SU-DHL-6 (cell line): ENCODE measurements around the gene ATG101.

Experiments
- H2AFZ ChIP-seq: fragments of 200-600 bp; sonication (generic); 2 replicates; pipeline ENCODE4 v1.6.1; 2014; ENCODE audit warnings: low read depth, mild to moderate bottlenecking, moderate library complexity, mixed read lengths, antibody characterized with exemption, low read length; ENCODE audit not compliant: severe bottlenecking
- H3F3A ChIP-seq: fragments of 200-600 bp; shearing (Covaris generic); 2 replicates; pipeline ENCODE4 v1.6.0; 2016; ENCODE audit warnings: antibody characterized with exemption, mild to moderate bottlenecking; ENCODE audit not compliant: insufficient read depth
- H3K27ac ChIP-seq: fragments of 200-600 bp; sonication (generic); 2 replicates; pipeline ENCODE4 v1.5.1; 2016; ENCODE audit warnings: low read depth, mild to moderate bottlenecking, low read length, moderate library complexity, mixed read lengths
- H3K27me3 ChIP-seq: fragments of 200-600 bp; sonication (generic), shearing (Covaris generic); 2 replicates; pipeline ENCODE4 v1.6.0; 2014; ENCODE audit warnings: mild to moderate bottlenecking, low read length
- H3K36me3 ChIP-seq: fragments of 200-600 bp; sonication (generic); 2 replicates; pipeline ENCODE4 v1.6.1; 2014; ENCODE audit warnings: mild to moderate bottlenecking, low read length, mixed read lengths
- H3K4me2 ChIP-seq: fragments of 300-600, 200-600 bp; shearing (Covaris generic), sonication (generic); 2 replicates; pipeline ENCODE4 v1.6.0; 2014; ENCODE audit warnings: low read length, low read depth, mild to moderate bottlenecking; ENCODE audit not compliant: poor library complexity, severe bottlenecking
- H3K4me3 ChIP-seq: fragments of 200-600 bp; sonication (generic); 2 replicates; pipeline ENCODE4 v1.5.1; 2014; ENCODE audit warnings: antibody characterized with exemption, low read length, mild to moderate bottlenecking, mixed read lengths; ENCODE audit not compliant: insufficient read depth, poor library complexity, severe bottlenecking
- H3K79me2 ChIP-seq: fragments of 200-600 bp; sonication (generic); 2 replicates; pipeline ENCODE4 v1.6.1; 2014; ENCODE audit warnings: mild to moderate bottlenecking, low read length, moderate library complexity; ENCODE audit not compliant: insufficient read depth
- H3K9ac ChIP-seq: fragments of 200-600 bp; sonication (generic); 2 replicates; pipeline ENCODE4 v1.7.0; 2014; ENCODE audit warnings: mild to moderate bottlenecking, low read length
- H3K9me2 ChIP-seq: fragments of 200-600 bp; sonication (generic); replicated peaks from 2 replicates; pipeline ENCODE4 v1.6.1; 2014; ENCODE audit warnings: low read length; ENCODE audit not compliant: insufficient read depth
- H3K9me3 ChIP-seq: fragments of 200-600 bp; sonication (generic); 2 replicates; pipeline ENCODE4 v1.6.1; 2014; ENCODE audit warnings: low read length, mixed read lengths; ENCODE audit not compliant: insufficient read depth
- H4K20me1 ChIP-seq: fragments of 200-600 bp; sonication (generic); 2 replicates; pipeline ENCODE4 v1.6.1; 2014; ENCODE audit warnings: low read depth, mild to moderate bottlenecking, antibody characterized with exemption, low read length, moderate library complexity, mixed read lengths
- EZH2phosphoT487 ChIP-seq: fragments of 200-600 bp; sonication (generic), shearing (Covaris generic); conservative IDR thresholded peaks from 2 replicates; pipeline ENCODE4 v1.6.1; 2018; ENCODE audit warnings: mild to moderate bottlenecking, antibody characterized with exemption, low read length, moderate library complexity, mixed read lengths
- TF ChIP-seq, protein P1 (sequence below): fragments of 200-600 bp; sonication (generic); IDR thresholded peaks from one replicate; pipeline ENCODE4 v1.5.1; 2017; ENCODE audit warnings: antibody characterized with exemption, mild to moderate bottlenecking, low read length, moderate library complexity; ENCODE audit not compliant: insufficient read depth, poor library complexity, severe bottlenecking

The ATG101 gene

DNA sequence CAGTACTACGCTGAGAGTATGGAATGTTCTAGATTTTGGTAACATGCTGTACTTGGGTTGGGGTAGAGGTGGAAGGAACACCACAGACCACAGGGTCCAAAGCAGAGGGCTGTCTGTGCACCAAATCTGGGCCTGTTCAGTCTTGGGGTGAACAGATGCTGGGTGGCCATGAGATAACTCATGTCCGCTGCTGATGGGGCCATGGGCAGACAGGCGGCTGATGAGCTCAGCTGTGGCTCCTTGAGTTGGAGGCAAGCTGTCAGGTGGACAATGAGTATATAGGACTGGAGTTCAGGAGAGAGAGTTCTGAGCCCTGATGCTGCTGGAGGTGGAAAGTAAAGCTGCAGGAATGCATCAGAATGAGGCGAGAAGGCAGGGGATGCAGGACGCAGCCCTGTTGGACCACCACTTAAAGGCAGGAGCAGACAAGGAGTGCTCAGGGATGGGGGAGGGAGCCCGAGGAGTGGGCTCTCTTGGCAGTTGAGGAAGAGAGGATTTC is 16.0 kb downstream of the ATG101 start:
- H3K9me3 ChIP-seq, result no peaks in the 10 kb centered on the region
- H3K27me3 ChIP-seq, result no peaks in the 10 kb centered on the region
- no peak overlapping the region for H2AFZ ChIP-seq
- H3K9me2 ChIP-seq, result no peaks in the 10 kb centered on the region
- no peaks in the 10 kb centered on the region for H3K36me3 ChIP-seq
- no peak overlapping the region for H3K4me3 ChIP-seq
- H3K79me2 ChIP-seq, result no peaks in the 10 kb centered on the region
- H3K27ac ChIP-seq, result no peak overlapping the region
- no peaks in the 10 kb centered on the region for H3F3A ChIP-seq
- H3K9ac ChIP-seq, result no peak overlapping the region
- no peak for TF ChIP-seq EZH2phosphoT487
- TF ChIP-seq, protein P1, sequence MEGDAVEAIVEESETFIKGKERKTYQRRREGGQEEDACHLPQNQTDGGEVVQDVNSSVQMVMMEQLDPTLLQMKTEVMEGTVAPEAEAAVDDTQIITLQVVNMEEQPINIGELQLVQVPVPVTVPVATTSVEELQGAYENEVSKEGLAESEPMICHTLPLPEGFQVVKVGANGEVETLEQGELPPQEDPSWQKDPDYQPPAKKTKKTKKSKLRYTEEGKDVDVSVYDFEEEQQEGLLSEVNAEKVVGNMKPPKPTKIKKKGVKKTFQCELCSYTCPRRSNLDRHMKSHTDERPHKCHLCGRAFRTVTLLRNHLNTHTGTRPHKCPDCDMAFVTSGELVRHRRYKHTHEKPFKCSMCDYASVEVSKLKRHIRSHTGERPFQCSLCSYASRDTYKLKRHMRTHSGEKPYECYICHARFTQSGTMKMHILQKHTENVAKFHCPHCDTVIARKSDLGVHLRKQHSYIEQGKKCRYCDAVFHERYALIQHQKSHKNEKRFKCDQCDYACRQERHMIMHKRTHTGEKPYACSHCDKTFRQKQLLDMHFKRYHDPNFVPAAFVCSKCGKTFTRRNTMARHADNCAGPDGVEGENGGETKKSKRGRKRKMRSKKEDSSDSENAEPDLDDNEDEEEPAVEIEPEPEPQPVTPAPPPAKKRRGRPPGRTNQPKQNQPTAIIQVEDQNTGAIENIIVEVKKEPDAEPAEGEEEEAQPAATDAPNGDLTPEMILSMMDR, result no peak
- no peaks in the 10 kb centered on the region for H4K20me1 ChIP-seq
- H3K4me2 ChIP-seq, result no peak overlapping the region

DNA sequence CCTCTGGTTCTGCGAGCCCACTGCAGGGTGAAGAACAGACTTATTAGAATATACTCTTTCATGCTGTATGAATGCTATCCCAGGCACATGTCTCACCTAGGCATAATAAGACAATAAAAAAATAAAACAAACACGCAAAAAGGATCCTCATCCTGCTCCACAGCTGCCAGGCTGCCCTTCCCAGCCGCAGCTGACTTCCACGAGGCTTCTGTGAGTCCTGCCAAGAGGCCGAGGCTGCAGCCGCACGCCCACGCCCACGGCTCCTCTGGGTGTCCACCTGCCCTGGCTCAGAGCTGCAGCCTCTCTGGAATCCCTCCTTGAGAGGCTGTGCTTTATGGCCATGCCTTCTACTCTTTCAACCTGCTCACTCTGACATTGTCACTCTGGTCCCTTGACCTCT is 16.6 kb downstream of the ATG101 start:
- Histone ChIP-seq H3K9me2 (no peaks in the 10 kb centered on the region), H3K9me3 (no peaks in the 10 kb centered on the region), H3K9ac (no peak overlapping the region), H3K27ac (no peak overlapping the region), H3K4me2 (no peak overlapping the region), H2AFZ (no peak overlapping the region), H3K36me3 (no peaks in the 10 kb centered on the region), H3F3A (no peaks in the 10 kb centered on the region), H3K79me2 (no peaks in the 10 kb centered on the region), H3K4me3 (no peak overlapping the region), H4K20me1 (no peaks in the 10 kb centered on the region), H3K27me3 (no peaks in the 10 kb centered on the region)
- TF ChIP-seq, protein P1, result no peak
- TF ChIP-seq EZH2phosphoT487, result no peak

DNA sequence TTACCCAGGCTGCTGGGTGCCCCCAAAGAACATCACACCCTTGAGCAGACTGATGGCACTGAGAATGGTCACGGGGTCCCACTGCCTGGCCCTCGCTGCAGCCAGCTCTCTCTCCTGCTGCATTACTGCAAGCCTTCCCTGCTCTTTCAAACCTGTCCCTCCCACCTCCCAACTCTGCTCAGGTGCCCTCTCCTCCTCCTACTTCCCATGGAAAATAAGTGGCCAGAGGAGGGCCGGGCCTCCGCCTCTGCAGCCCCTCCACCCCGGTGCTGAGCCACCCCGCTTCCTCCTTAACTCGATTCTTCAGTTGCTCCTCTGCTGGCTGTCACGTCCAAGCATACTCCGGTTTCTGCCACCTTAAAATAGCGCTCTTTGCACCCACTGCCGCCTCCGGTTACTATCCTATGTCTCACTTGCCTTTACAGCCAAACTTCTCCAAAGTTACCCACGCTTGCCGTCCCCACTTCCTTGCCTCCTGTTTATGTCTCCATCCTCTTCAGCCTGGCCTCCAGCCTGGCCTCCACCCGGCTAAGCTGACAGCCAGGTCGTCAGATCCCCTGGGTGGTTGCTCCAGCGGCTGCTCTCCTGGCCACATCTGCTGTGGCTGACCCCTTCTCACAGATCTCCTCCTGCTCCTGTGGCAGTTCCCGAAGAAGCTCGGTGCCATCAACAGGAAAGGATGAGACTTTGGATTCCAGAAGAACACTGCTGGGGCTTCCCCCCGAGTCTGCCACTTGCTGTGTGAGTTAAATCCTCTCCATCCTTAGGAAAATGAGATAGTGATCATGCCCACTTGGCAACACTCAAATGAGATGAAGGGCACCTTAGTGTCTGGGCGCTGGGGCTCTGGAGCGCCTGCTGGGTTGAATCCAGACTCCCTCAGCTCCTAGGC is 17.4 kb downstream of the ATG101 start:
- Histone ChIP-seq H3K4me2 (no peak overlapping the region), H3K27ac (no peak overlapping the region), H3K4me3 (no peak overlapping the region), H3K9me2 (no peaks in the 10 kb centered on the region), H3K36me3 (no peaks in the 10 kb centered on the region), H3K79me2 (no peaks in the 10 kb centered on the region), H3K9me3 (no peaks in the 10 kb centered on the region), H4K20me1 (no peaks in the 10 kb centered on the region), H2AFZ (no peak overlapping the region), H3K9ac (no peak overlapping the region), H3F3A (no peaks in the 10 kb centered on the region), H3K27me3 (no peaks in the 10 kb centered on the region)
- TF ChIP-seq, protein P1, result no peak
- no peak for TF ChIP-seq EZH2phosphoT487
